ENCODE data around the gene HTR3B. TPM values are rescaled to one million over a fixed set of nuclear protein-coding genes. Genes with fewer than 3 reads are reported as not detected.
"Not testable (repeated sequence)": the region's sequence is repeated elsewhere in the genome, so short reads cannot be mapped to it uniquely, and the experiment has no call there.

The HTR3B gene
- total RNA-seq, 1 donor from 2014 or later: 0.22 TPM

DNA sequence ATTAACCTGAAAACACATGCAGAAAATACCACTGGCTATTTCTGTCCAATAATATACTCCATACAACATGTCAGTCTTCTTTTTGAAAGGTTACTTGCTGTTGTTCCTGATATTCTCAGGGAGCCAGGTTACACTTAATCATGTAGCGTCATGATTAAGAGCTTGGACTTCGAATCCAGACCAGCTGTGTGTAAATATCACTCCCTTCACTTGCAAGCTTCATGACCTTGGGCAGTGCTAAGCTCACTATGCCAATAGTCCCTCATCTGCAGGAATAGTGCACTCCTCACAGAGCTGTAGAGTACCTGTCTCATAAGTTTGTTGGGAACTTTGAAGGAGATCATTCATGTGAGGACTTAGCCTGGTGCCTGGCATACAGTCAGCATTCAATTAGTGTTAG, 1.9 kb downstream of the HTR3B start:
- Mint-ChIP-seq H3K27me3 (peaks cover 5% of the 10 kb centered on the region), H3K27ac (no peak overlapping the region)

DNA sequence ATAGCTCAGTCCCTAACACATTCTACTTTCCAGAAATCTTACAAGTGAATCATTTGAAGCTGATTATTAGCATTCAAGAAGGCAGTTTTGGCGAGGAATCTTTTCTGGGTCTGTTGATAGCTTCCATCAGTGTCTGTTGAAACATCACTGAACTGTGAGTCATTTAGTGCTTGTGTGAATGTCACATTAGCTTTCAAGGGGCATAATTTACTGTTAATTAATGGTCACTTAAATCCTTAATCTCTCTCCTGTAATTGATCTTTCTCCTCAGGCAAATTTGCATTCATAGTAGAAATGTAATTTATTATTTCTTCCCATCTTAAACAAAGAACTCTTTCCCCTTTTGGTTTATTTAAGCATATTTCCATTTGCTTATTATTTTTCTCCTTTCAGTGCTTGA, 2.6 kb downstream of the HTR3B start:
- no peaks in the 10 kb centered on the region for H3K36me3 Mint-ChIP-seq (ENCODE audit: low read depth)
- H3K9me3 Mint-ChIP-seq: no peaks in the 10 kb centered on the region

More for the DNA sequence above, 1.9 kb downstream of the HTR3B start:
- ATAC-seq (ENCODE audit: low read depth) (no peak), DNase-seq (no peak)
- intact Hi-C loops (cut with micrococcal nuclease): no loop called here
- POLR2A ChIA-PET: interaction anchor here (1.0 to 2.9 kb wide), 3 partner anchors 10 to 76 kb away, joined by 3 to 9 read pairs (median 5); no protein-coding TSS in a partner anchor
- no peaks in the 10 kb centered on the region for H3K36me3 Mint-ChIP-seq (ENCODE audit: low read depth)
- CTCF ChIA-PET: interaction anchor here (0.7 to 4.0 kb wide), 4 partner anchors 10 to 355 kb away, joined by 3 to 19 read pairs (median 8); no protein-coding TSS in a partner anchor
- peaks cover 5% of the 10 kb centered on the region for H3K4me1 Mint-ChIP-seq
- no peaks in the 10 kb centered on the region for H3K9me3 Mint-ChIP-seq
- TF ChIP-seq, protein P1, sequence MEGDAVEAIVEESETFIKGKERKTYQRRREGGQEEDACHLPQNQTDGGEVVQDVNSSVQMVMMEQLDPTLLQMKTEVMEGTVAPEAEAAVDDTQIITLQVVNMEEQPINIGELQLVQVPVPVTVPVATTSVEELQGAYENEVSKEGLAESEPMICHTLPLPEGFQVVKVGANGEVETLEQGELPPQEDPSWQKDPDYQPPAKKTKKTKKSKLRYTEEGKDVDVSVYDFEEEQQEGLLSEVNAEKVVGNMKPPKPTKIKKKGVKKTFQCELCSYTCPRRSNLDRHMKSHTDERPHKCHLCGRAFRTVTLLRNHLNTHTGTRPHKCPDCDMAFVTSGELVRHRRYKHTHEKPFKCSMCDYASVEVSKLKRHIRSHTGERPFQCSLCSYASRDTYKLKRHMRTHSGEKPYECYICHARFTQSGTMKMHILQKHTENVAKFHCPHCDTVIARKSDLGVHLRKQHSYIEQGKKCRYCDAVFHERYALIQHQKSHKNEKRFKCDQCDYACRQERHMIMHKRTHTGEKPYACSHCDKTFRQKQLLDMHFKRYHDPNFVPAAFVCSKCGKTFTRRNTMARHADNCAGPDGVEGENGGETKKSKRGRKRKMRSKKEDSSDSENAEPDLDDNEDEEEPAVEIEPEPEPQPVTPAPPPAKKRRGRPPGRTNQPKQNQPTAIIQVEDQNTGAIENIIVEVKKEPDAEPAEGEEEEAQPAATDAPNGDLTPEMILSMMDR (IDR thresholded peaks at IDR 0.05): no peak
- no peak overlapping the region for H3K4me3 Mint-ChIP-seq

DNA sequence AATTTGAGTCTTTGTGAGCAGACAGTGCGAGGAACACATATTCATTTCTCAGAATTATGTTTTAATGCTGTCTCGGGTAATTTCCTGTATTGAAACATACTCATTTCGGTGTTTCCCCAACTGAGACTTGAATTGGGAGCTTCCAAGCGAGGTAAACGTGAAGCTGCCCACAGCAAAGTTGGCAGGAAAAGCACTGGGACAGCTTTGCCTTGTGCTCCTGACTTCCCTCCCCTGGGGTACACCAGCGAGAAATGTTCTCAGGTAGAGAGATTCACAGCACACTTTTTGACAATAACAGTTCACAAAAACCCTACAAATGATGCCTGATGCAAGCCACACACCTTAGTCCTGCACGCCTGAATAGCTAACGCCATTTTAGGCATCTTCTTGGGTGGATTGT, 3.1 kb downstream of the HTR3B start:
- H3K4me1 Mint-ChIP-seq: peaks cover 5% of the 10 kb centered on the region
- H3K36me3 Mint-ChIP-seq (ENCODE audit: low read depth): no peaks in the 10 kb centered on the region
- intact Hi-C loops (cut with micrococcal nuclease): no loop called here
- H3K27me3 Mint-ChIP-seq: peaks cover 8% of the 10 kb centered on the region
- ATAC-seq (ENCODE audit: low read depth): no peak
- TF ChIP-seq, protein P1 (IDR thresholded peaks at IDR 0.05): no peak
- CTCF ChIA-PET: interaction anchor here (1.2 to 4.0 kb wide), 3 partner anchors 11 to 354 kb away, joined by 4 to 19 read pairs (median 13); no protein-coding TSS in a partner anchor
- no peaks in the 10 kb centered on the region for H3K9me3 Mint-ChIP-seq
- no peak for DNase-seq
- H3K4me3 Mint-ChIP-seq: no peak overlapping the region
- H3K27ac Mint-ChIP-seq: no peak overlapping the region
- POLR2A ChIA-PET: interaction anchor here (1.8 to 2.9 kb wide), 2 partner anchors 11 to 70 kb away, joined by 5 to 9 read pairs; no protein-coding TSS in a partner anchor

More for the DNA sequence above, 2.6 kb downstream of the HTR3B start:
- Mint-ChIP-seq H3K4me3 (no peak overlapping the region), H3K27ac (no peak overlapping the region), H3K27me3 (peaks cover 8% of the 10 kb centered on the region), H3K4me1 (peaks cover 5% of the 10 kb centered on the region)
- ChIA-PET POLR2A (interaction anchor here (1.8 to 2.9 kb wide), 2 partner anchors 11 to 70 kb away, joined by 5 to 9 read pairs; no protein-coding TSS in a partner anchor), CTCF (interaction anchor here (0.9 to 4.0 kb wide), 3 partner anchors 11 to 354 kb away, joined by 3 to 19 read pairs (median 13); no protein-coding TSS in a partner anchor)
- ATAC-seq (ENCODE audit: low read depth) (no peak), DNase-seq (no peak)
- intact Hi-C loops (cut with micrococcal nuclease): no loop called here
- TF ChIP-seq, protein P1 (IDR thresholded peaks at IDR 0.05): no peak

DNA sequence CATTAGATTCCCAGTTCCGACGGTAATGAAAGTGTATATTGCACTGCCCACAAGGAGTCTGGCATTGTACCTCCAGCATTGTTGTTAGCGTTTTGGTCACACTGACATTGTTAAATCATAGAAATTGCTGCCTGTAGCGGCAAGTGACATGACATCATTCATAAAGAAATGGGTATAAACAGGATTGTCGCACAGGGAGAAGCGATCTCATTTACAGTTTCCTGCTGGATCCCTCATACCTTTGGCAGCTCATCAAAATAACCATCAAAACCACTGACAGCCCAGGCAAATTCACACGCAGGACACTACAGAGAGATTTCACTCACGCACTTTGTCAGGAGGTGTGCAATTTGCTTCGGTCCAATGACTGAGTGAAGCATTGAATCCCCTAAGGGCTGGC, 3.5 kb downstream of the HTR3B start:
- Mint-ChIP-seq H3K4me3 (no peak overlapping the region), H3K4me1 (peaks cover 5% of the 10 kb centered on the region), H3K9me3 (no peaks in the 10 kb centered on the region), H3K27me3 (peaks cover 8% of the 10 kb centered on the region), H3K36me3 (ENCODE audit: low read depth) (no peaks in the 10 kb centered on the region), H3K27ac (no peak overlapping the region)
- ATAC-seq (ENCODE audit: low read depth): no peak
- DNase-seq: no peak
- TF ChIP-seq, protein P1 (IDR thresholded peaks at IDR 0.05): no peak
- POLR2A ChIA-PET: interaction anchor here (2.9 kb wide), 1 partner anchor 69 kb away, joined by 9 read pairs; no protein-coding TSS in a partner anchor
- CTCF ChIA-PET: interaction anchor here (1.2 kb wide), 1 partner anchor 12 kb away, joined by 4 read pairs; no protein-coding TSS in a partner anchor
- intact Hi-C loops (cut with micrococcal nuclease): no loop called here

DNA sequence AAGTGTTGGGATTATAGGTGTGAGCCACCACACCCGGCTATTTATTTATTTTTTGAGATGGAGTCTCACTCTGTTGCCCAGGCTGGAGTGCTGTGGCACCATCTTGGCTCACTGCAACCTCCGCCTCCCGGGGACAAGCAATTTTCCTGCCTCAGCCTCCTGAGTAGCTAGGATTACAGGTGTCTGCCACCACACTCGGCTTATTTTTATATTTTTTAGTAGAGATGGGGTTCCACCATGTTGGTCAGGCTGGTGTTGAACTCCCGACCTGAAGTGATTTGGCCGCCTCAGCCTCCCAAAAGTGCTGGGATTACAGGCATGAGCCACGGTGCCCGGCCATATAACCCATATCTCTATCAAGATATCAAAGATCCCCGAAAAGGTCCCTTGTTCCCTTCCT, 6.9 kb downstream of the HTR3B start:
- ATAC-seq (ENCODE audit: low read depth); H3K27ac Mint-ChIP-seq; H3K4me3 Mint-ChIP-seq; H3K36me3 Mint-ChIP-seq (ENCODE audit: low read depth); DNase-seq; H3K27me3 Mint-ChIP-seq; H3K9me3 Mint-ChIP-seq; H3K4me1 Mint-ChIP-seq; POLR2A ChIA-PET; CTCF ChIA-PET; intact Hi-C loops (cut with micrococcal nuclease): not testable (repeated sequence)
